Measurements from ENCODE around the gene MACROH2A1.

Gene MACROH2A1

GRCh38 chr5:135329066-135329912 is 69.7 kb downstream of the MACROH2A1 start:
- DNase-seq: no peak

- DNase-seq: no peak
Measured at GRCh38 chr5:135328128-135328687, 70.8 kb downstream of the MACROH2A1 start.

GRCh38 chr5:135327429-135328127 is 71.5 kb downstream of the MACROH2A1 start:
- no peak for DNase-seq

- no peak for DNase-seq
Measured at GRCh38 chr5:135326296-135327254, 72.5 kb downstream of the MACROH2A1 start.

- DNase-seq: no peak
Measured at GRCh38 chr5:135324897-135325650, 74.0 kb downstream of the MACROH2A1 start.

- DNase-seq: no peak
Measured at GRCh38 chr5:135324160-135324559, 74.9 kb downstream of the MACROH2A1 start.

GRCh38 chr5:135323701-135324132 is 75.3 kb downstream of the MACROH2A1 start:
- no peak for DNase-seq

- DNase-seq: no peak
Measured at GRCh38 chr5:135323227-135323626, 75.8 kb downstream of the MACROH2A1 start.

- no peak for DNase-seq
Measured at GRCh38 chr5:135322744-135323143, 76.3 kb downstream of the MACROH2A1 start.

- no peak for DNase-seq
Measured at GRCh38 chr5:135322271-135322670, 76.8 kb downstream of the MACROH2A1 start.

- no peak for DNase-seq
Measured at GRCh38 chr5:135320718-135321484, 78.1 kb downstream of the MACROH2A1 start.

GRCh38 chr5:135319928-135320606 is 79.0 kb downstream of the MACROH2A1 start:
- DNase-seq: no peak

- DNase-seq: no peak
Measured at GRCh38 chr5:135319458-135319857, 79.6 kb downstream of the MACROH2A1 start.

GRCh38 chr5:135318924-135319323 is 80.1 kb downstream of the MACROH2A1 start:
- no peak for DNase-seq

- no peak for DNase-seq
Measured at GRCh38 chr5:135318037-135318436, 81.0 kb downstream of the MACROH2A1 start.

- DNase-seq: no peak
Measured at GRCh38 chr5:135317286-135317685, 81.7 kb downstream of the MACROH2A1 start.

- DNase-seq: no peak
Measured at GRCh38 chr5:135315386-135315785, 83.6 kb downstream of the MACROH2A1 start.

- no peak for DNase-seq
Measured at GRCh38 chr5:135313946-135314345, 85.1 kb downstream of the MACROH2A1 start.

- DNase-seq: no peak
Measured at GRCh38 chr5:135313405-135313804, 85.6 kb downstream of the MACROH2A1 start.

- DNase-seq: no peak
Measured at GRCh38 chr5:135312255-135312935, 86.6 kb downstream of the MACROH2A1 start.
